HuH-7 (cell line): ENCODE results near the gene TOX4.
"Not testable (repeated sequence)": the region's sequence is repeated elsewhere in the genome, so short reads cannot be mapped to it uniquely, and the experiment has no call there.

Source experiments
- DNase-seq: peaks from one replicate; pipeline ENCODE4 v3.0.0; 2011; ENCODE audit warnings: low spot score

Gene TOX4

GRCh38 chr14:21535545-21536417, 58.8 kb downstream of the TOX4 start:
- DNase-seq = no peak

GRCh38 chr14:21536418-21537089, 59.6 kb downstream of the TOX4 start:
- DNase-seq = no peak

- no peak for DNase-seq
Observed at GRCh38 chr14:21537090-21537424, 60.1 kb downstream of the TOX4 start.

- no peak for DNase-seq
Observed at GRCh38 chr14:21539189-21539940, 62.4 kb downstream of the TOX4 start.

- DNase-seq = no peak
Observed at GRCh38 chr14:21541413-21542074, 64.5 kb downstream of the TOX4 start.

- DNase-seq = no peak
Observed at GRCh38 chr14:21543521-21543960, 66.5 kb downstream of the TOX4 start.

- no peak for DNase-seq
Observed at GRCh38 chr14:21543963-21544362, 67.0 kb downstream of the TOX4 start.

- DNase-seq = not testable (repeated sequence)
Observed at GRCh38 chr14:21544588-21544987, 67.6 kb downstream of the TOX4 start.
